ENCODE data around the gene ZNF444.
A peak's percentile ranks its signal among the peaks of the same experiment; 100 is the strongest.
"Not testable (repeated sequence)": the region's sequence is repeated elsewhere in the genome, so short reads cannot be mapped to it uniquely, and the experiment has no call there.

The ZNF444 gene

DNA sequence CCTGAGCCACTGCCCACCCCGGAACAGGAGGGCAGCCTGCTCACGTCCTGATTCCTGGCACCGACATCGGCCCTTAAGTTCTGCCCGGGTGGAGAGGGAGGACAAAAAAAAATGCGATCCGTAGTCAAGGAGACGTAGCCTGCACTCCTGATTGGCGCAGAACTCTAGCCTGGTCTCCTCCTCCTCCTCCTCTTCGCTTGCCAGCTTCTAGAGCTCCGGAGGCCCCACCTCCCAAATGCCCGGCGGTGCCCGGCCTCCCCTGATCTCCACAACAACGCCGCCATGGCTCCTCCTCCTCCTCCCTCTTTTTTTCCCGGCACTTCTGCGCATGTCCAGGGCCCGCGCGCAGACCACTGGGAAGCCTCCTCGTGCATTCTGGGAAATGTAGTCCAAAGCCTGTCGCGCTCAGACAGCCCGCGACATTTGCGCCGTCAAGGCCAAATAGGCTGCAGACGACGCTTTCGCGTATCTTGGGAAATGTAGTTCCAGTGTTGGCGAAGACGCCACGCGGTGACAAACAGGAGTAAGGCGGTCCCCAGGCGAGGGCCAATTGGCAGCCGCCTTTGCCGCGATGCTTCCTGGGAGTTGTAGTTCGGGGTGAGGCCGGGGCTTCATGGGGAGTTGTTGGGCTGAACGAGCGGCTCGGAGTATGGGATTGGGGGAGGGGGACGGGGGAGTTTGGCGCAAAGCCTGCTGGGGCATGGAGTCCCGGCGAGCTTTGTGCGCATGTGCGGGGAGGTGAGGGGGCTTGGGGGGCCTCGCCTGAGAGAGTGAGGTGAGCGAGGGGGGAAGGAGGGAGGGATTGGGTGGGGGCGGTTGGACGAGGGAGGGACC lies at the start of gene ZNF444:
Gene ZNF444, plus strand, starts transcription at position 705 of the 834 bp plus-strand sequence. CDS start 5,625 bp downstream, outside the sequence.
- DNase-seq (ENCODE audit: low read depth in 2 of 2) = peak; percentile 97 to 98

- DNase-seq (ENCODE audit: low read depth in 2 of 2) = no peak
These were observed 49.1 kb upstream of the ZNF444 start for GRCh38 chr19:56091751-56092546.

DNA sequence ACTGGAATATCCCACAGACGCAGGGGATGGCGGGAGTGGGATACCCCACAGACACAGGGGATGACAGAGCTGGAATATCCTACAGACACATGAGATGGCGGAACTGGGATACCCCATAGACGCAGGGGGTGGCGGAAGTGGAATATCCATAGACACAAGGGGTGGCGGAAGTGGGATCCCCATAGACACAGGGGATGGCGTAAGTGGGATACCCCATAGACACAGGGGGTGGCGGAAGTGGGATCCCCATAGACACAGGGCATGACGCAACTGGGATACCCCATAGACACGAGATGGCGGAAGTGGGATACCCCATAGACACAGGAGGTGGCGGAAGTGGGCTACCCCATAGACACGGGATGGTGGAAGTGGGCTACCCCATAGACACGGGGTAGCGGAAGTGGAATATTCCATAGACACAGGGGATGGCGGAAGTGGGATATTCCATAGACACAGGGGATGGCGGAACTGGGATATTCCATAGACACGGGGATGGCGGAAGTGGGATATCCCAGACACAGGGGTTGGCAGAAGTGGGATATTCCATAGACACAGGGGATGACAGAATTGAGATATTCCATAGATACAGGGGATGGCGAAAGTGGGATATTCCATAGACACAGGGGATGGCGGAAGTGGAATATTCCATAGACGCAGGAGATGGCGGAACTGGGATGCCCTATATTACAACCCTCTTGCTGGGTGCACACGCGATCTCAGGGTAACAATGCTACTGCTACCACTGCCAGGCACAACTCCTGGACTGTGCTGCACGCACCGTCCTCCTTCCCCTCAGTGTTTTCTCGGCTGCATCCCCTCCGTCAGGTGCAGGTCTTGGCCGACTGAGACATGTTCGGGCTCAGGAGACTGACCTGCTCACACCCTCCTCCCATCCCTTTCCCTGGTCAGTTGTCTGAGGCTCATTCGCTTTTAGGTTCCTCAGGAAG lies 48.1 kb upstream of the ZNF444 start:
- DNase-seq (ENCODE audit: low read depth in 2 of 2) = no peak

- no peak for DNase-seq (ENCODE audit: low read depth in 2 of 2)
These were observed 46.6 kb upstream of the ZNF444 start for GRCh38 chr19:56094449-56094848.

DNA sequence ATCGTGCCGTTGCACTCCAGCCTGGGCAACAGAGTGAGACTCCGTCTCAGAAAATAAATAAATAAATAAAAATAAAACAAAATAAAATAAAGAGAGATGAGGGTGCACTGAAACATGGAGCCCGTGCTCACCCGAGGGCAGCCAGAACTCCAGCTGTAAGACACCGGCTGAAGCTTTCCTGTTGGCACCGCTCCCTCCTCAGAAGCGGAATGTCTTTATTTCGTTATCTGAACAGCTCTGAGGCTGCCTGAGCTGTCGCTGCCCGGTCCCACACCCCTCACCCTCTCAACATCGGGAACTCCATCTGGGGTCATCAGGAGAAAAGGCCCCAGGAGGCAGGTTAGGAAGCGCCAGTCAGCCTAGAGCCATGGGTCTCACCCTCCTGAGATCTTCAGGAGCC lies 44.4 kb upstream of the ZNF444 start:
- no peak for DNase-seq (ENCODE audit: low read depth in 2 of 2)

GRCh38 chr19:56097306-56097705 lies 43.8 kb upstream of the ZNF444 start:
- no peak for DNase-seq (ENCODE audit: low read depth in 2 of 2)

- no peak for DNase-seq (ENCODE audit: low read depth in 2 of 2)
These were observed 43.3 kb upstream of the ZNF444 start for GRCh38 chr19:56097776-56098175.

- DNase-seq (ENCODE audit: low read depth in 2 of 2) = not testable (repeated sequence)
These were observed 42.9 kb upstream of the ZNF444 start for GRCh38 chr19:56098237-56098636.

DNA sequence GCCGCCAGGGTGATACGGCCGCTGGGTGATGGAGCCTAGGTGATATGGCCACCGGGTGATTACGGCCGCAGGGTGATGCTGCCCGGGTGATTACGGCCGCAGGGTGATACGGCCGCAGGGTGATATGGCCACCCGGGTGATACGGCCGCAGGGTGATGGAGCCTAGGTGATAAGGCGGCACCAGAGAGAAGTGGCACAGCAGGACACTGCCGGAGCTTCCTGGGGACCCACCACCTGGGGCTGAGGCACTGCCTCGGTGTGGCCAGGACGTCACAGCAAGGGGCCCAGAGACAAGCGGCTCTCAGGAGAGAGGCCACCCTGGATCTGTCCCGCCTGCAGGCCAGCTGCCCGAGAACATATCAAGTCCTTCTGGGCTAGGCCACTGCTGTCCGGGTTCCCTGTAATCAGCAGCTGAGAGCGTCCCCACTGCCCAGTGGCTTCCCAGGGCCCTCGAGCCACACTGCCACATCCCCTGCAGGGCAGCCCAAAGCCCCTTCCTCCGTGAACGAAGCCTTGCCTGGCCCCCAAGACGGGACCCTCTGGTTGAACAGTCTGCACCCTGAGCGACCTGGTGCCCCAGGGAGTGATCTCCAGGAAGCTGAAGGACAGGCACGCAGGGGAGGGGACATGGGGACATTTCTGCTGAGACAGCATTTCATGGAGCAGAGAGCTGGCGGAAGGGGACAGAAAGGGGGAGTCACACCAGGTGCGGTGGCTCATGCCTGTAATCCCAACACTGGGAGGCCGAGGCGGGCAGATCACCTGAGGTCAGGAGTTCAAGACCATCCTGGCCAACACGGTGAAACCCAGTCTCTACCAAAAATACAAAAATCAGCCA lies 42.1 kb upstream of the ZNF444 start:
- DNase-seq (ENCODE audit: low read depth in 2 of 2) = no peak

DNA sequence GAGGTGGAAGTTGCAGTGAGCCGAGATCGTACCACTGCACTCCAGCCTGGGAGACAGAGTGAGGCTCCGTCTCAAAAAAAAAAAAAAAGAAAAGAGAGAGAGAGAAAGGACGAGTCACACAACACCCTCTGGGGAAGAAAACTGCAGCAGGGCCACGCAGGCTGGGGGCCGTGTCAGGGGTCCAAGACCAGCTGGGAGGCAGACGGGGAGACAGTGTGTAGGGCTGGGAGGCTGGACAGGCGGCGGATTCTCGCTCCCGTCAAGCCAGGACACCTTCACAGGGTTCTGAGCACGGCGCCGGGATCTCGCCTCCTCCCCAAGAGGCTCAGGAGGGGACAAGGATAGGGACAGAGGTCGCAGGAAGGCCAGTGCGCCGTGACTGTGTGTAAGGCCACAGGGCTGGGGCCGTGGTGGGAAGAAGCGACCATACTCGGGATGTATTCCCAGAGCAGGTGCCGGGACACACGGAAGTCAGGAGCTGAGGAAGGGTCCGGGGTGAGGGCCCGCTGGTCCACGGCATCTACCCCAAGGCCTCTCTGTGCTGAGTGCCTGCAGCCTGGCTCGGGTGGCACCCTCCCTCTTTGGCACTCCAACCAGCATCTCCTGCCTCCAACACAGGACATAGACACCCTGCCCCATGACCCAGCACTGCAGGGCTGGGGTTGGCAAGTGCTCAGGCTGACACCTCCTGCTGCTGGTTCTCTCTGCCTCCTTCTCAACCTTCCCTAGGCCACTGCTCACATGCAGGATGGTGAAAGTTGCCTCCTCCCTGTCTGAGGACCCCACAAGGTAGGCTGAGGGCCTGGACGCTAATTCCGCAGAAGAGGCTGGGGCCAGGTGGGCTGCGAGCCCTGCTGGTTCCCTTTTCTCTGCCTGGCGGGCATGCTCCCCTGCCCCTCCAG lies 41.2 kb upstream of the ZNF444 start:
- DNase-seq (ENCODE audit: low read depth in 2 of 2) = no peak

- DNase-seq (ENCODE audit: low read depth in 2 of 2) = no peak
These were observed 40.0 kb upstream of the ZNF444 start for GRCh38 chr19:56101095-56101494.

DNA sequence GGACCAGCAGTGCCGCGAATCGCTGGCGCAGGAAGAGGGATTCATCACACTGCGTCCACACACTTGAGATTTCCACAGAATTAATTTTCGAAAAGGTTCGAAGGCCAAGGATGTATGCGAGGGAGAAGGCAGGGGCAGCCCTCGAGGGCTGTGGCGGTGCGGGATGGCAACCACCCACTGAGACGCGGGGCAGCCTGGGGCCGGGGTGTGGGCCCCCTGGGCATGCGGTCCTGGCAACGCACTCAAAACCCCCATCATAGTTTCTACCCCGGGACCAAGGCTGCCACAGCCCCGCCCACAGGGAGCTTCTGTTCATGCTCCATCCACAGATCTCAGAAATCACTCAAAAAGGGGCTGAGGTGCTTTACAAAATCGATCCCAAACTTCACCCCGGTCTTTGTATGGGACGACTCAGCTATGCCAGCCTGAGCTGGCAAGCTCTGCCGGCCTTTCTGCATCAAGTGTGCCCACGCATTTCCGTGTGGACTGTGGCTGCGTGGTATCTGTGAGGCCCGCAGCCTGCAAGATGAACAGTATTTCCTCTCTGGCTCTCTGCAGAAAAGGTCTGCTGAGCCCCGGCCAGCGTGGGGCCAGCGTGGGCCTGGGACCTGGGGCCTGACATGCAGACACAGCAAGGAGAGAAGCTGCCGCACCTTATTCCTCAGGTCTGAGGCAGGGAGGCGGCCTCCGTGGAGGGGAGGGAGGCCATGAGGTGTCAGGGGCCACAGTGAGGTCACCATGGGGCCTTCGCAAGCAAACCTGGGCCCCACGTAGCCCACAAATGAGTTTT lies 39.1 kb upstream of the ZNF444 start:
- no peak for DNase-seq (ENCODE audit: low read depth in 2 of 2)

- DNase-seq (ENCODE audit: low read depth in 2 of 2) = no peak
These were observed 38.0 kb upstream of the ZNF444 start for GRCh38 chr19:56103027-56103614.

- DNase-seq (ENCODE audit: low read depth in 2 of 2) = no peak
These were observed 36.7 kb upstream of the ZNF444 start for GRCh38 chr19:56104423-56104822.

DNA sequence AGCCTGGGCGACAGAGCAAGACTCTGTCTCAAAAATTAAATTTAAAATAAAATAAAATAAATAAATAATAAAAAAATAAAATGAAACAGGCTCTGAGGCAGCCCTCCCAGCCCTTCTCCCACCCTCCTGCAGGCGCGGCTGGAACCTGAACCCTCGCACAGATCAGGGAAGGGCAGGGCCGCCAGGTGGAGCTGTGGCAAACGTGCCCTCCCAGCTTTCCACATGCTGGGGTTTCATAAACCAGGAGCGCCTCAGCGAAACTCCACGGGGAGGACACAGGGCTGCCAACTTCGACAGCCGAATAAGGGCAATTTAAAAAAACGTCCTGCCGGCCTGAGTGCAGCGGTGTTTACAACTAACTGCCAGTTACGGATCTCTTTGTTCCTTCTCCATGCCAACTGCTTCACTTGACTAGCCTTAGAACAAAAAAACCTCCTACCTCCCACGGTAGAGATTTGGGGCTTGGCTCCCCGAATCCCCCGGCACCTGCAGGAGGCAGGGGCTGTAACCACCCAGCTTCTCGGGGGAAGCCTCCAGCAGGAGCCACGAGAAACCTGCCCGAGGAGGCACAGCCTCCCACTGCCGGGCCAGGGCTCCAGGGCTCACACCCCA lies 35.9 kb upstream of the ZNF444 start:
- peak; percentile 19 to 29 for DNase-seq (ENCODE audit: low read depth in 2 of 2)

- not testable (repeated sequence) for DNase-seq (ENCODE audit: low read depth in 2 of 2)
These were observed 35.2 kb upstream of the ZNF444 start for GRCh38 chr19:56105831-56106396.

DNA sequence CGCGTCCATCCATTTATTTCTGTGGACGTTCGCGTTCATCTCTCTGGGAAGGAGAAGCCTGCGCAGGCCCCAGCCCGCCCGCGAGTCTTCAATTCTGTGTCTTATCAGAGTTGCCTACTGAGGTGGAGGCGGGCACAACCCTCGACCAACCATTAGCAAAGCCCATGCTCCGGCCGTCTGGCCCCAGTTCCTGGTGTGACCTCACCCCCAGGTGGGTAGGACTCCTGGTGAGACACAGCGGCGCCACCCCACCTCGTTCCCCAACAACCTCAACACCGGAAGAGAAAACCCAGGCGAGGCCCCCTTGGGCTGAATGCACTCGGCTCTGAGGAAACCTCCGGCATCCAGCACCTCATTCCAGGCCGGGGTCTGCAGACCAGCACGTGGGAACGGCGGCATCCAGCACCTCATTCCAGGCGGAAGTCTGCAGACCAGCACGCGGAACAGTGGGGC lies 34.7 kb upstream of the ZNF444 start:
- no peak for DNase-seq (ENCODE audit: low read depth in 2 of 2)

DNA sequence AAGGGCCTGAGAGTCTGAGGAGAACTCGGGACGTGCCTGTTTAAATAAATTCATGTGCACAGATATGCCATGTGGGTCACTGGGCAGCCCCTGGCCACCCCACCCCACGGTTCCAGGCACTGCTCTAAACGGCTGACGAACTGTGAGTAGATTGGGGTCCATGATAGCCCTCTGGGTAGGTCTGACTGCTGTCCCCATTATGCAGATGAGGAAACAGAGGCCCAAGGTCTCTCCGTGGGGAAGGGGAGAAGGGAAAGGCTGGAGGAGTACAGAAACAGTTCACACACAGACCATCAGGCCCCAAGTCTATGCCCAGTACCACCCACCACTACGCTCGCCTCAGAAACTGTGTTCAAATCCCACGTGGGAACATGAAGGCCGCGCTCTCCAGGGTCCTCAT lies 34.1 kb upstream of the ZNF444 start:
- no peak for DNase-seq (ENCODE audit: low read depth in 2 of 2)
